T47D (cell line): Measurements from ENCODE around the gene FUT8.

Source experiments
- DNase-seq, 2 experiments: peaks; one replicate each; pipeline versions ENCODE4 v3.0.0 to v3.0.0-alpha.2; 2011 to 2012; ENCODE audit warnings: low read depth in 1 of 2, low spot score in 1 of 2
- JUND ChIP-seq: IDR thresholded peaks from 2 replicates; pipeline ENCODE4 v1.6.1; 2012; ENCODE audit warnings: low read depth
- in situ Hi-C: cut with HindIII; loops from 2 replicates; pipeline ENCODE4 v1.10.0; 2016; ENCODE audit warnings: low sequenced_read_pairs, low pct_unique_long_range_greater_than_20kb

Gene FUT8

DNA sequence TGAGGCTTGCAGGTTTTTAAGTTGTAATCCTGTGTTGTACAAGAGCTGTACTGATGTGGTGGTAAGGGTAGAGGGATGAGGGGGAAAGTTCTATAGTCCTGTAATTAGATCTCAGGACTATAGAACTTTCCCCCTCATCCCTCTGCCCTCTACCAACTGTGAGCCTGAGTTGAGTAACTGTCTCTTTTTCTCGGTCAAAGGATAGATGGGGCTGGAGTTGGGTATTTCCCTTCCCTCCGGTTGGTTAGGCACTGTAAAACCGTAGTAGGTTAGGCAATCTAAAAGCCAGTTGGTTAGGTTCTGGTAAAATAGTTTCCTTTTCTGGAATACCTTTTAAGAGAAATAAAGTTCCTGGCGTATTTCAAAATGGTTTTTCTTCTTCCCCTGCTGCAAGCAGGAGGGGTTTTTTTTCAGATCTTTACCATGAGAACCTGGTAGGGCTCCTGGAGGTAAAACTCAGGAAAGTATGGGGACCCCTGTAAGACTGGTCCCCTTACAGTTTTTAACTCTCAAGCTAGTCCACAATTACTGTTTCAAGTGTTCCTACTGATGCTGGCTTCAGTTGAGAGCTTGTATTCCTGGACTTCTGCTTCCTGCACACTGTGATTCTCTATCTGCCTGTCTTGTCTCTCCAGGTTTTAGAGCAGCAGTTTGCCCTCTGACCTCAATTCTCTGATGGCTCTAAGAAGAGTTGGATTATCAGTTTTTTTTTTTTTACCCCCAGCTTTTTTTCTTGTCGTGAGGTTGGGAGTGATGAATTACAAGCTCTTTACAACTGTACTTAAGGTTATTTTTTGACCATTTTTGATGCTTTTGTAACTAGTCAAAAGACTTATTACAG, 58.7 kb downstream of the FUT8 start:
- in situ Hi-C loops: no loop called here
- DNase-seq: no peak
- TF ChIP-seq JUND: no peak

DNA sequence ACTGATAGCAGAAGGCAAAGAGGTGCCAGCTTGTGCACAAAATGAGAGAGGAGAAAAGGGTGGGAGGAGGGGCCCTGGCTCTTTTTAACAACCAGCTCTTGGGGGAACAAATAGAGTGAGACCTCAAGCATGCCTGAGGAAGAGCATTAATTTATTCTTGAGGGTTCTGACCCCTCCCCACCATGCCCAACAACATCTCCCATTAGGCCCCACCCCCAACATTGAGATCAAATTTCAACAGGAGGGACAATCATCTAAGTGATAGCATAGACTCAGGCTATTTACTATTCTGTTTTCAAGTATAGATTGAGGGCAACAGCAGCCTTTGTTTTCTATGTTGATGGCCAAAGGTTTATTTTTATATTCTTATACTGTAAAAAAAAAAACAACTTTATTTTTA, 59.7 kb downstream of the FUT8 start:
- in situ Hi-C loops: no loop called here
- no peak for DNase-seq
- TF ChIP-seq JUND: no peak

DNA sequence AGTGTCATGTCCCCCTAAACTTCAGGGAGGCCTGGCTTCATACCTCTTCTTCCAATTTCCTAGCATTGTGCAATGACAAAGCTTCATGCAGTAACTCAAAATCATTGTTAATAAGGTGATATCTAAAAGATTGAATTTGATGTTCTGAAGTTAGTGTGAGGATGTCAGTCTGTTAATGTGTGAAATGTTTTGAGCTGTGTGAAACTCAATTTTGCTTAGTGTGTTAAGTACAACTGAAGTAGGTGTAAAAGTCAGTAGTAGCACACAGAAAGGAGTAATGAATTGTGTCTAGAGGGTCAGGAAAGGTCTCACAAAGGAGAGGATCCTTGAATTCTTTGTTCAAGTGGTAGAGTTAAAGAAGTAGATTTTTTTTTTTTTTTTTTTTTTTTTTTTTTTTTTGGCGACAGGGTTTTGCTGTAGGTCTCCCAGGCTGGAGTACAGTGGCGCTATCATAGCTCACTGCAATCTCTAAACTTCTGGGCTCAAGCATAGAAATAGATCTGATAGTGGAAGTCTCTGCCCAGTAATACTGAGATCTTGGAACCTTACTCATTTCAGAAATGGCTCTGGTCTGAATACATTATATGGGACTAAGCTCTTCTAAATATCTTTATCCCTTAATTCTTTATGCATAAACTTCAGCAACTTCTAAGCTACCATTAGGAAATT, 63.9 kb downstream of the FUT8 start:
- no peak for TF ChIP-seq JUND
- in situ Hi-C loops: no loop called here
- no peak for DNase-seq

DNA sequence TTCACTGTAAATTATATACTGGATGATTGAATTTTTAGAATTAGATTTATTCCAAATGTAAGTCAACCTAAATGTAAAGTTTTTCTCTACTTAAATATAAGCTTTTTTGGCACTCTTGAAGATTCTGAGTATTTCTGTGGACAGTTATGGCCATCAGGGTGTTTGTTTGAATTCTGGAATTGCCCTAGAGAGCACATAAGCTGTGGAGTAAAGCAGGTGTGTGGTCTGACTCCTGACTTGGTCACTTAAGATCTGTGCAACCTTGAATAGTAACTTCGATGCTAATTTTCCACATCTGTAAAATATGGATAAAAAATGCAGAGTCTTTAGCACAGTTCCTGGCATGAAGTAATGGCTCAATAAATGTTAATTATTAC, 64.4 kb downstream of the FUT8 start:
- TF ChIP-seq JUND: no peak
- DNase-seq: no peak
- in situ Hi-C loops: no loop called here

DNA sequence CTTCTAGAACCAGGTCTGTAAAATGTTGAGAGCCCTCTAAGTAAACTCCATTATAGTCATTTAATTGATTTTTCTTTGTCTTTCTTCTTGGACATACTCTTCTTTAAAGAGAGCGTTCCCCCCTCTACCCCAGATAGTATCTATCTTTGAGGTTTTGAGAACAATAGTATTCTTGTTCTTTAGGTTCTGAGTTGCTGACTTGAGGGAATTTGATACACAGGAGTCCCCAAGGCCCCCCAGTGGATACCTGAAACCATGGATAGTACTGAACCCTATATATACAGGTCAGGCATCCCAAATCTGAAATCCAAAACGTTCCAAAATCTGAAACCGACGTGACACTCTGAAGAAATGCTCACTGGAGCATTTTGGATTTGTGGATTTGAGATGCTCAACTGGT, 65.5 kb downstream of the FUT8 start:
- in situ Hi-C loops: no loop called here

DNA sequence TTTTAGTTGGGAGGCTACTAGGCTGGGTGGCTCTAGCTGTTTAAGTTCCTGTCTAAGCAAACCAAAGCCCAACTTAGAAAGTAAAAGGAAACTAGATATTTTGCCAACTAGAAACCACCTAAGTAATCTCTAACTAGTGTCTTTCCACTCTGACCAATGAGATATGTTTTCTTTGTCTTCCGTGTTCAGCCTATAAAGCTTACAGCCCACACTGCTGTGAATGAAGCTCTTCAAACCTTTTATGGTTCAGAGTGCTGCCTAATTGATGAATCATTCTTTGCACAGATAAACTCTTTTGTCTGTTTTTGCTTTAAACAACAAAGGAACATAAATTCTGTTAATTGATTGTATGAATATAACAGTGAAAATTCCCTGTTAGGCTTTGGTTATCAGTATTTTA, 66.1 kb downstream of the FUT8 start:
- DNase-seq: no peak
- TF ChIP-seq JUND: no peak
- in situ Hi-C loops: no loop called here

More for the DNA sequence above, 65.5 kb downstream of the FUT8 start:
- DNase-seq: no peak
- no peak for TF ChIP-seq JUND

- no peak for DNase-seq
- in situ Hi-C loops: no loop called here
Observed at GRCh38 chr14:65479386-65479785, 66.9 kb downstream of the FUT8 start.

DNA sequence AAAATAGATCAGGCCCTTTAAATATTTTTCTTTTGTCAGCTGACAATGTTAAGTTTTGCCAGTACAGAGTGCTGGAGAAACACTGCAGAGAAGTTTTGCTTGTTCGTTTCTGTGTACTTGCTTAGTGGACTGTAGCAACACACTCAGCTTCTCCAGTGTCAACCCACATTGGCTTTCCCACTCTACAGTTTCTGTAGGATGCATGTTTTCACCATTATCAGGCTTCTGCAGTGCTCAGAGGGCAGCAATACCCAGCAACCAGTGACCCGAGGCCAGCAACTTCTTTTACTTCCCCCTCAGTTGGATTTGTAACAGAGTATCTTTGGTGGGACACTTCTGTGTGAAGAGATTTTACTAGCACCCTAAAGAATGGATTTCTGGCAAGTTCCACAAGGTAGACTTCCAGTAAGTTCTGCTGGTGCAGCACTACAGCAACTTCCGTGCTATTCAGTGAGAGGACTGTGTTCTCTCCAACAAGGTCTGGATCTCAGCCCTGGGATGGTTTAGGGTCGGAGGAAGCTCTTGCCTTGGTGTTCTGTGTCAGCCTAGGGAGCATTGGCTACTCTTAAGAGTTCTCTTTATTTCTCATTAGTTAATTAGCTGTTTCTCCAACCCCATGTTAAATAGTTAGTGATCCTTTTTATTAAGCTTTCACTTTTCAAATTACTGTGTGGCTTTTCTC, 70.4 kb downstream of the FUT8 start:
- no peak for TF ChIP-seq JUND
- in situ Hi-C loops: no loop called here
- DNase-seq: peak in 1 of 2 experiments; percentile 26

More at GRCh38 chr14:65479386-65479785, 66.9 kb downstream of the FUT8 start:
- no peak for TF ChIP-seq JUND

- in situ Hi-C loops: no loop called here
Observed at GRCh38 chr14:65483647-65484046, 71.1 kb downstream of the FUT8 start.

DNA sequence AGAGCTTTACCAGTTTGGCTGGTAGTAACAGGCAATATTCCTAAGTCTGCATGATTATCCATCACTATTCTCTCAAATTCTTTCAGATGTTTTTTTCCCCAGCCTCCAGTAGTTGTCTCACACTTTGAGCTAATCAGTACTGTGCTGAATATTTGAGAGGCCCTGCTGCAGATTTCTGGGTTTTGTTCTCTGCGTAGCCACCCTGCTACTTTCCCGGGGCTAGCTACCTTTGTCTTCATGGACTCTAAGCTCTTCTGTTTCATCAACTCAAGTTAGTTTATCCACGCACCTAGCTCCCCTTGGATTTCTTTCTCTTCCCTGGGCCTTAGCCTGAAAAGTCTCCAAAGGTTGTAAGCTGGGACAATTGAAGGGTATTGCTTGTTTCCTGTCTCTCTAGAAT, 73.0 kb downstream of the FUT8 start:
- no peak for DNase-seq
- TF ChIP-seq JUND: no peak
- in situ Hi-C loops: no loop called here

More at GRCh38 chr14:65483647-65484046, 71.1 kb downstream of the FUT8 start:
- no peak for DNase-seq
- no peak for TF ChIP-seq JUND

- peak in 1 of 2 experiments; percentile 30 for DNase-seq
- in situ Hi-C loops: no loop called here
- TF ChIP-seq JUND: no peak
Observed at GRCh38 chr14:65486863-65487262, 74.3 kb downstream of the FUT8 start.

GRCh38 chr14:65487783-65488494, 75.4 kb downstream of the FUT8 start:
- no peak for DNase-seq
- in situ Hi-C loops: no loop called here
- no peak for TF ChIP-seq JUND
